ENCODE data around the gene IRF2.

The IRF2 gene

GRCh38 chr4:184450743-184451535 lies 23.4 kb downstream of the IRF2 start:
- DNase-seq (ENCODE audit: low spot score) = no peak

DNA sequence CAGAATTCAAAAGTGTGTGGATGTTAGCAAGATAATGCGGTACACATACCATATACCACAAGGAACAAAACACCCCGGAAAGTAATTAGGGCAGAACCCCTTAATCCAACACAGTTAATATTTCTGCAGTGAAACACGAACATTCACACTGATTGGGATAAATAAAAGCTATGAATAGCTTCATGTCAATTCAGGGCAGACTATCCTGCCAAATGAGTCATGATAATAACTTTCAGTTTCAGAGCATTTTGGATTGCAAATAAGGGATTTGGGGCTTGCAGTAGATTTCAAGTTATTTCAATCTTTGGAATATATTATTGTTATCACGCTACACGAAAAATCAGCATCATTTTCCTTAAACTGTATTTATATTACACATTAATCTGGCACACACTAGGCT lies 24.3 kb downstream of the IRF2 start:
- DNase-seq (ENCODE audit: low spot score) = peak; percentile 77

GRCh38 chr4:184448821-184449220 lies 25.5 kb downstream of the IRF2 start:
- peak; percentile 81 for DNase-seq (ENCODE audit: low spot score)

GRCh38 chr4:184448141-184448540 lies 26.2 kb downstream of the IRF2 start:
- no peak for DNase-seq (ENCODE audit: low spot score)

GRCh38 chr4:184447664-184448063 lies 26.7 kb downstream of the IRF2 start:
- no peak for DNase-seq (ENCODE audit: low spot score)

DNA sequence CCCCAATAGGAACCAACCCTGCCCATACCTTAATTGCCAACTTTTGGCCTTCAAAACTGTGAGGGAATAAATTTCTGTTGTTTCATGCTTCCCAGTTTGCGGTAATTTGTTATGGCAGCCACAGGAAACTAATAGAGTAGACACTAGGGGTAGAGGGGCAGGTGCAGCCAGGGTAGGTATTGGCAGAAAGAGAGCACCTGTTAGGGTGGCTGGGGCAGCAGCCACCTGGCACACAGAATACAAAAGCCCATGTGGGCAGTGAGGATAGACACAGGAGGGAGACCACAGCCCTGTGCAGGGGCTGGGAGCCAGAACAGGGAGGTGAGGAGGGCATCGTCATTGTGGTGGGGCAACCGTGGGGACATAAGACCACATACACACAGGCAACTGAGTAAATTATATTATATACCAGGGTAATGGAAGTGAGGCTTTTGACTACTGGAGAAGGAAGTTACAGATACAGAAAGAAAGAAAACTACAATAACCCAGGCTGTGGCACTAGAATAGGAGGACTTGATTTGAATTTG lies 28.2 kb downstream of the IRF2 start:
- DNase-seq (ENCODE audit: low spot score) = no peak

- no peak for DNase-seq (ENCODE audit: low spot score)
These were observed 29.4 kb downstream of the IRF2 start for GRCh38 chr4:184444953-184445309.

- peak; percentile 74 for DNase-seq (ENCODE audit: low spot score)
These were observed 30.0 kb downstream of the IRF2 start for GRCh38 chr4:184444215-184444952.

- DNase-seq (ENCODE audit: low spot score) = no peak
These were observed 31.0 kb downstream of the IRF2 start for GRCh38 chr4:184443318-184443717.

- no peak for DNase-seq (ENCODE audit: low spot score)
These were observed 32.1 kb downstream of the IRF2 start for GRCh38 chr4:184442314-184442635.

GRCh38 chr4:184441461-184442313 lies 32.7 kb downstream of the IRF2 start:
- no peak for DNase-seq (ENCODE audit: low spot score)

- DNase-seq (ENCODE audit: low spot score) = no peak
These were observed 33.6 kb downstream of the IRF2 start for GRCh38 chr4:184440595-184441358.

DNA sequence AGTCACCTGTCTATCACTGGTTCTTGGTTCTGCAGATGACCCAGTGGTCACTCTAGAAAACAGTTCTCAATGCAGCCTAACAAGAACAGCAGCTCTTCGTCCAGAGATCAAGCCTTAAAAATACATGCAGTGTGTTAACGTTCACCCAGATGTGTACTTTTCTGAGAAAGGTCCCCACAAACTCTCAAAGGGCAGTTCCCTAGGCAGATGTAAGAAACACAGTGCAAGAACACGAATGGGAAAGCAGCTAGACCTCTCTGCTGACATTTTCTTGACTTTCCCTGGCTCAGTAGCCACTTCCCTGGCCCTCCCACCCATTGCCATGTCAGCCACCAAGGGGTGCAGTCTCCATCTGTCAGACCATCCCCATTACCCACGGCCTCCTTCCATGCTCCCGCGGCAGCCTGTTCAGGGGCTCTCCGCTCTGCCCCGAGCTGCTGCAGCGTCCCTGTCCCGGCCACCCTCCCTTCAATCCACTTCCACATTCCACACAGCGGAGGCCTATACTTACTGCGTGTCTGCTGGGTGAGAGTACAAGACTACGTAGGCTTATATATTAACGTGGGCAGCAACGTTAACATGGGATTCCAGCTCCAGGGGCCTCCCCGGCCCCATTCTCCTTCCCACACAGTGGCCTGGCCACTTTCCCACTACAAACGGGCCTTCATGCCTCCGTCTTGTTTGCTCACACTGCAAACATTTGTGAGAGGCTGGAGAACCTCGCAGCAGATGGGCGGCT lies 34.3 kb downstream of the IRF2 start:
- DNase-seq (ENCODE audit: low spot score) = peak; percentile 65

GRCh38 chr4:184439386-184439785 lies 35.0 kb downstream of the IRF2 start:
- no peak for DNase-seq (ENCODE audit: low spot score)

GRCh38 chr4:184438375-184438774 lies 36.0 kb downstream of the IRF2 start:
- DNase-seq (ENCODE audit: low spot score) = no peak

- DNase-seq (ENCODE audit: low spot score) = no peak
These were observed 36.6 kb downstream of the IRF2 start for GRCh38 chr4:184437565-184438265.

GRCh38 chr4:184434501-184435066 lies 39.8 kb downstream of the IRF2 start:
- no peak for DNase-seq (ENCODE audit: low spot score)

GRCh38 chr4:184434021-184434420 lies 40.3 kb downstream of the IRF2 start:
- DNase-seq (ENCODE audit: low spot score) = no peak

DNA sequence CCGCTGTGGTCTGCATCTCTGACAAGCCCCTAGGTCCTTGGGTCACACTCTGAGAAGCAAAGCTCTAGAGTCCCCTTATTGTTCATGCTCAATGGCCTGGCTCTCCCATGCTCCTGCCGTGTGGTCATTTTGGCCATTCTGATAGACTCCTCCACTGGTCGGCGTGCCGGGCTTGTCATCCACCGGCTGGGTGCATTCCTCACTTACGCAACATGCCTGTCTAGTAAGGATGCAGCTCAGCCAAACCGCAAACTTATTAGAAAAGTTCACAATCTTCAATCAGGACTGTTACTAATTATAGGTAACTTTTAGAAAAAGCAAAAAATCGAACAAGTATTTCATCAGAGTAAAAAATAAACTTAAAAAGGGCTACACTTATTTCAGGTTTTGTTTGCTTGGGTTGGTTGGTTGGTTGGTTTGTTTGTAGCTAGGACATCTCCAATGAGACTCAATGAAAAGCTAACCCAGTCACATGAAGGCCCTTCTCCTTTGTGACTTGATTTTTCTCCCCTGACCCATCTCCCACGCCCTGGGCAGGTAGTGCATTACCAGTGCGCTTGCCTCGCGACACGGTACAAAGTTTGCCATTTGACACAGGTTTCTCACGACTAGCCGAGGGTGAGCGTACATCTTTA lies 41.0 kb downstream of the IRF2 start:
- DNase-seq (ENCODE audit: low spot score) = no peak

Measured in GM03348 (cell line).